ENCODE results near the gene CIAO2B.
"Not testable (repeated sequence)": the region's sequence is repeated elsewhere in the genome, so short reads cannot be mapped to it uniquely, and the experiment has no call there.

The CIAO2B gene

DNA sequence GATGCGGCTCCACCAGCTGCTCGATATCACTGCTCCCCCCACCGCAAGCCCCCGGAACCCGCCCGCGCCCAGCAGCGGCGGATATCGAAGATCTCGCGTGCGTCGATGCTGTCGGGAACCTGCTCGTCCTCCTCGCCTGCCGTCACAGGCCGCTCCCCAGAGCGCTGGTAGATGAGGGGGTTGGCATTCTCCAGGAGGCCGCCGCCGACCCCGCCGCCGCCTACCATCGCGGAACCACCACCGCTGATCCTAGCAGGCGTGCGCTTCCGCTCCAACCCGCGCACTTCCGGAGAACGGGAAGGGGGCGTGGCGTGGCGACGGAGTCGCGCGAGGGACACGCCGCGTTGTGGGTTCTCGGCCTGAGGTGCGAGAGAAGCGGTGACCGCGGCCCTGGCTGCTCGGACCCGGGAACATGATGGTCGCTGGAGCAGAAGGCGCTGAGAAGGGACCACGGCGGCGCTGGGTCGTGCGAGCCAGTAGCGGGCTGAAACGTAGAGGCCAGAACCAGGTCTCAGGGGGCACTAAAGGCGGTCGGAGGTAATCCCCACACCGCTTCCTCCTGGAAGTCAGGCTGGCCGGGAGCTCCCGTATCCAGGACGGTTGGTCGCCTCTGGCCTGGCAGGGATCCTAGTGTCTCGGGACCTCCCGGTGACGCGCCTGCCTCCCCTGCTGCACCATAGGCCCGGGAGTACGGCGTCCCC lies at the start of gene CIAO2B:
CIAO2B (minus strand) TSS at position 265 of the 701 bp plus-strand sequence; CDS start at position 227, 38 bp downstream.
- DNase-seq = peak in 57 of 58 donors; percentile 40 to 90 (median 81)

DNA sequence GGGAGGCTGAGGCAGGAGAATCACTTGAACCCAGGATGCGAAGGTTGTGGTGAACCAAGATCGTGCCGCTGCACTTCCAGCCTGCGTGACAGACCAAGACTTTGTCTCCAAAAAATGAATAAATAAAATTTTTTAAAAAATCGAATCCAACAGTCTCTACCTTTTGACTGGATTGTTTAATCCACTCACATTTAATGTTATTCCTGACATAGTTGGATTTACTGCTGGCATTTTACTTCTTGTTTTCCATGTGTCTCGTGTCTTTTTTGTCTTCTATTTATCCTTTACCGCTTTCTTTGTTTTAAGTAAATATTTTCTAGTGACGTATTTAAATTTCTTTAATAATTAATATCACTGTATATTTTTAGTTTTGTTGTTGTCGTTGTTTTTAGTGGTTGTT lies 48.8 kb upstream of the CIAO2B start:
- no peak for DNase-seq

- DNase-seq = peak in 2 of 58 donors; percentile 9 to 42
Measured at GRCh38 chr16:66979011-66979717, 45.0 kb upstream of the CIAO2B start.

GRCh38 chr16:66977341-66978113 lies 43.3 kb upstream of the CIAO2B start:
- peak in 57 of 58 donors; percentile 6 to 92 (median 73) for DNase-seq

DNA sequence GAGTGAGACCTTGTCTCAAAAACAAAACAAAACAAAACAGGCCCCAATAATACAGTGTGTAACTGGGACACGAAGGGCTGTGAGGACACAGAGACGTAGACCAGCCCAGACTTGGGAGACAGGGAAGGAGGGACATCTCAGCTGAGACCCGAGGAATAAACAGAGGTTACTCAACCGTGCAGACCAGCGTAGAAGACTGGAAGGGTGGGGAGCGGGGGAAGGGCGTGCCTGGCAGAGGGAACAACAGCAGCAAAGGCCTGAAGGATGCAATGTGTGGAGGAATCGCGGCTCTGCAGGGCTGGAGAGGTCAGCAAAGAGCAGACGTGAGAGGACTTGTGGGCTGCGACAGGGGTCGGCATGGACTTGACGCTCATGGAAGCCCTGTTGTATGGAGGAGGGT lies 42.5 kb upstream of the CIAO2B start:
- no peak for DNase-seq

- no peak for DNase-seq
Measured at GRCh38 chr16:66975302-66975893, 41.2 kb upstream of the CIAO2B start.

- DNase-seq = not testable (repeated sequence)
Measured at GRCh38 chr16:66974932-66975246, 40.7 kb upstream of the CIAO2B start.

GRCh38 chr16:66974156-66974931 lies 40.1 kb upstream of the CIAO2B start:
- DNase-seq = not testable (repeated sequence)

DNA sequence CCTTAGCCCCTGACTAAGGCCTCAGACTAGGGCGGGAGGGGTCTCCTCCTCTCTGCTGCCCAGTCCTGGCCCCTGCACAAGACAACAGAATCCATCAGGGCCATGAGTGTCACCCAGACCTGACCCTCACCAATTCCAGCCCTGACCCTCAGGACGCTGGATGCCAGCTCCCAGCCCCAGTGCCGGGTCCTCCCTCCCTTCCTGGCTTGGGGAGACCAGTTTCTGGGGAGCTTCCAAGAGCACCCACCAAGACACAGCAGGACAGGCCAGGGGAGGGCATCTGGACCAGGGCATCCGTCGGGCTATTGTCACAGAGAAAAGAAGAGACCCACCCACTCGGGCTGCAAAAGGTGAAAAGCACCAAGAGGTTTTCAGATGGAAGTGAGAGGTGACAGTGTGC lies 39.5 kb upstream of the CIAO2B start:
- no peak for DNase-seq

DNA sequence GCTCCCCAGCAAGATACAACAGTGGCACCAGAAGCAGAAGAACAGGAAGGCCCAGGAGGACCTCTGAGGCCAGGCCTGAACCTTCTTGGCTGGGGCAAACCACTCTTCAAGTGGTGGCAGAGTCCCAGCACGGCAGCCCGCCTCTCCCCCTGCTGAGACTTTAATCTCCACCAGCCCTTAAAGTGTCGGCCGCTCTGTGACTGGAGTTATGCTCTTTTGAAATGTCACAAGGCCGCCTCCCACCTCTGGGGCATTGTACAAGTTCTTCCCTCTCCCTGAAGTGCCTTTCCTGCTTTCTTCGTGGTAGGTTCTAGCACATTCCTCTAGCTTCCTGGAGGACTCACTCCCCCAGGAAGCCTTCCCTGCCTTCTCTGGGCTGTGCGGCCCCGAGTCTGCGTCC lies 38.8 kb upstream of the CIAO2B start:
- DNase-seq = no peak

- no peak for DNase-seq
Measured at GRCh38 chr16:66970775-66971720, 36.8 kb upstream of the CIAO2B start.

- DNase-seq = peak in 9 of 58 donors; percentile 3 to 49 (median 19)
Measured at GRCh38 chr16:66968847-66969246, 34.6 kb upstream of the CIAO2B start.

GRCh38 chr16:66964049-66964448 lies 29.8 kb upstream of the CIAO2B start:
- DNase-seq = no peak

GRCh38 chr16:66961914-66962313 lies 27.7 kb upstream of the CIAO2B start:
- DNase-seq = no peak

DNA sequence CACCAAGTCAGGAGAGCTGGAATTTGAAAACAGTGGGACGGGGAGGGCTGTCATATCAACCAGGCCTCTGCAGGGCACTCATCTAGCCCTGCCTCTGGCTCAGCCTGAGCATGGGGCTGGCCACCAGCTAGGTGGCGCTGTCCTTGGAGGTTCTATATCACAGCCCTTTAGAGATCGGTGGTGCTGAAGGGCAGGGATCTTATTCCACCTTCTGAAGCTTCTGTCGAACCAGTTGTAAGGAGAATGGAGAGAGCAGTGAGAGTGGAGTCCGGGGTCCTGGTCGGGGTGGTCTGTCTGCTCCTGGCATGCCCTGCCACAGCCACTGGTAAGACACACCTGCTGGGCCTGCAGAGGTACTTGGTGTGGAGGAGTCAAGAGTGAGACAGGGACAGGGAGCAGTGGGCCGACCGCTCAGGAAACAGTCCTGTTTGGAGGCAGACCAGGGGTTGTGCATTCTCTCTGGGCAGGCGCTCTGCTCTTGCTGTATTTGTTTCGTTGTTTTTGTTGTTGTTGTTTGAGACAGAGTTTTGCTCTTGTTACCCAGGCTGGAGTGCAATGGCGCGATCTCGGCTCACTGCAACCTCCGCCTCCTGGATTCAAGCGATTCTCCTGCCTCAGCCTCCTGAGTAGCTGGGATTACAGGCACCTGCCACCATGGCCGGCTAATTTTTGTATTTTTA lies 27.0 kb upstream of the CIAO2B start, which contains the start of gene CES3:
CES3 (plus strand) TSS at position 202 of the 680 bp plus-strand sequence; CDS start at position 244, 42 bp downstream.
- peak in 29 of 58 donors; percentile 7 to 52 (median 25) for DNase-seq

- no peak for DNase-seq
Measured at GRCh38 chr16:66960270-66960669, 26.1 kb upstream of the CIAO2B start.

- DNase-seq = peak in 37 of 58 donors; percentile 15 to 81 (median 47)
Measured at GRCh38 chr16:66959704-66960161, 25.5 kb upstream of the CIAO2B start.

DNA sequence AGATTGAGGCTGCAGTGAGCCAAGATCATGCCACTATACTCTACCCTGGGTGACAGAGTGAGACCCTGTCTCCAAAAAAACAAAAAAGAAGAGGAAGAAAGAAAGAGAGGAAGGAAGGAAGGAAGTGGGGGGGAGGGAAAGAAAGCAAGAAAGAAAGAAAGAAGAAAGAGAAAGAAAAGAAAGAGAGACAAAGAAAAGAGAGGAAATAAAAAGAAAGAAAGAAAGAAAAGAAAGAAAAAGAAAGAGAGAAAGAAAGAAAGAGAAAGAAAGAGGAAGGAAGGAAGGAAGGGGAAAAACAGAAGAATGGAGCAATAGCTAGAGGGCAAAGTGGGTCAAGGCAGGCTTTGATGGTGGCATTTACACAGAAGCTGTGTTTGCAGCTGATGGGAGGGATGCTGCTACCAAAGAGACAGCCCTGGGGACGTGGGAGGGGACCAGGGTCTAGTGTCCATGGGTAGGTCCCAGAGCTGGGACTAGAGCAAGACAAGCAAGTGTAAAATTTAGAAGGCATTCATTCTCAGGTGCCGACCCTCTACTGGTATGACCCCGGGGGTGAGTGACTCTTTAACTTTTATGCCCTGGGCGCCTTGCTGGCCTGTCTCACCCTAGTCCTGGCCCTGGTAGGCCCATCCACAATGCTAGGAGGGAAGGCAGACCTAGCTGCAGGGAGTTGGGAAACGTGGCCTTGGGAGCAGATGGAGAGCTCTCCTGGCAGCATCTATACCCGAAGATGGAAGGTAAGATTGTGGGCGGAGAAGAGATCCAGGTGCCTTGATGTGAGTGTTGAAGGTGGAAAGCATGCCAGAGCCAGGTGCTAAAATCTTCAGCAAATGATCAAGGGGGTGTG lies 24.9 kb upstream of the CIAO2B start:
- no peak for DNase-seq
